ENCODE data around the gene MARCHF10.

Gene MARCHF10

DNA sequence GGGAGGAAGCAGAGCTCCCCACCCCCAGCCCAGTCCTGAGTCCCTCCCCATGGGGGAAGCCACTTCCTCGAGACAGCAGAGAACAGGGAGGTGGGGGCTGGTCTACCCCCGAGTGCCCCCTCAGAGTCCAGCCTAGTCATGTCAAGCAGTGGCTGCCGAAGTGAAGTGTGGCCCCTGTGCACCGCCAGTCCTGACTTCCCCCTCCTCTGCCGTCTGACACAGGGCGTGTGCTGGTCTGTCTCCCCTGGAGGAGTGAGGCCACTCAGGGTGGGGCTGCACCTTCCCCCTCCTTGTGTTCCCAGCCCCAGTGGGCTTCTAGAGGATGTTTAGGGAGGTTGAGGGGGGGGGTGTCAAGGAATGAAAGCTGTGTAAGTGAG lies 133.8 kb downstream of the MARCHF10 start:
- no peak for DNase-seq

DNA sequence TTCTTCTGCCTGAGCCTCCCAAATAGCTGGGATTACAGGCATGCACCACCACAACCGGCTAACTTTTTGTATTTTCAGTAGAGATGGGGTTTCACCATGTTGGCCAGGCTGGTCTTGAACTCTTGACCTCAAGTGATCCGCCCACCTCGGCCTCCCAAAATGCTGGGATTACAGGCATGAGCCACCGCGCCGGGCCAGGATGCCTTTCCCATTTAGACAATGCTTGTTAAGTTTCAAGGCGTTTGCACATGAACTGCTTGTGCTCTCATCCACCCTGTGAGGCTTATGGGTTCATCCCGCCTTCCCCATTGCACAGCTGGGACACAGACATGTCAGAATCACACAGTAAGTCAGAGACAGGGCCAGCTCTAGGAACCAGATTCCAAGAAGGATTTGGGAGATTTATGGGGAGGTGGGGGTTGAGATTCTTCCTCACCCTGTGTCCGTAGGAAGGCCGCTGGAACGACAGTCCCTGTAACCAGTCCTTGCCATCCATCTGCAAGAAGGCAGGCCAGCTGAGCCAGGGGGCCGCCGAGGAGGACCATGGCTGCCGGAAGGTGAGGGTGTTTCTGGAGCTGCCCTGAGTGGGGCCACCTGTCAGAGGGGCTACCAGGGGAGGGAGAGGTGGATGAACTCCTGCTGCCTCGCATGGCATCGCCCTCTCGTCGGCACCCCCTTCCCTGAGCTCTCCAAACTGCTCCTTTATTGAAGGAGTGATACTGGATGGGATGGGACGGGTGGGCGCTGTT lies 134.3 kb downstream of the MARCHF10 start:
- no peak for DNase-seq

DNA sequence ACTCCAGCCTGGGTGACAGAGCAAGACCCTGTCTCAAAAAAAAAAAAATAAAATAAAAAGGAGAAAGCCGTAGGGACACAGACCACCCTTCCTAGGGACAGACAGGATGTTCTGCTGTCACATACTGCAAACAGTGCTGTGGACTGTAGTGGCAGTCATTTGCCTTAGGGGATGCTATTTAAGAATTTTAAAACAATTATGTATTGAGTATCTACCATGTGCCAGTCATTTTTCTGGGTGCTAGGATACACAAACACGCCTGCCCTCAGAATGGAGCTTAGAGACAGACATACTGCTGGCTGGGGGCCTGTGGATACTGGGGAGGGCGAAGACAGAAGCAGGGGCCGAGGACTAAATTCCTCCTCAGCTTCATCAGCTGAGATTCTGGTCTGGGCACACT lies 135.2 kb downstream of the MARCHF10 start:
- DNase-seq, result no peak

DNA sequence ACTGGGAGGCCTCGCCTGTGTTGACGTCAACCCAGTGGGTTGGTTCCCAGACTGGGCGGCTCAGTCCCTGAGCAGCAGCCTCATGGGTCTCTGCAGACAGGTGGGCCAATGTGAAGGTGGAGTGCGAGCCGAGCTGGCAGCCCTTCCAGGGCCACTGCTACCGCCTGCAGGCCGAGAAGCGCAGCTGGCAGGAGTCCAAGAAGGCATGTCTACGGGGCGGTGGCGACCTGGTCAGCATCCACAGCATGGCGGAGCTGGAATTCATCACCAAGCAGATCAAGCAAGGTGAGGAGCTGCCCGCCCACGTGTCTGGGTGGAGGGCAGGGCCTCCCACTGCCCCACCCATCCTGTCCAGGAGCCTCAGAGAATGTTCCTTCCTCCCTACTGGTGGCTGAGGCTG lies 136.6 kb downstream of the MARCHF10 start:
- DNase-seq, result peak; percentile 25

DNA sequence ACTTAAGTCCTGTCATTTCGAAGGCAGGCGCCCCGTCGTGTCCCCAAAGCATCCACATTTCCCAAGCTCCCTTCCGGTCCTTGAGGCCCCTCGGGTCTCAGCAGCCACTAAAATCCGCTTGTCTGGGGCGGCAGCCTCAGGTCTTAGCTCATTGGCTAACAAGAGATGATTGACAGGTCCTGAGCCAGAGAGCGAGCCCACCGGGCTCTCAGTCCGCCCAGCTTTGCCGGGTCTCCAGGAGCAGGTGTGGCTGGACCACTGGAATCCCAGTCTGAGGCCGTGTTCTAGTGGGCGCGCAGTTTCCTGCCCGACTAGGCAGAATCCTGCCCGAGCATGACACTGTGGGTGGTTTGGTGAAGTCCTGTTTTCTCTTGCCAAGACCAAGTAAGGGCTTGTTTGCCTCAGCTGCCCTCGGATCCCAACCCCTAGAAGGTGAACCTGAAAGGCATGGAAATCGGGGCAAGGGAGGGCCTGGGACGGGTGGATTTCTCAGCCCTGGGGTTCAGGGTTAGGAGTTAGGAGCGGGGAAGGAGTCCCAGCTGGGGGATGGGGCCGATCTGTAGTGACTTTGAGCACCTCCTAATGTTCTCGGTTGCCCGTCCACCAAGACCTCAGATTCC lies 137.8 kb downstream of the MARCHF10 start:
- DNase-seq, result peak; percentile 16

GRCh38 chr17:62668091-62668804 lies 139.9 kb downstream of the MARCHF10 start:
- DNase-seq, result no peak

DNA sequence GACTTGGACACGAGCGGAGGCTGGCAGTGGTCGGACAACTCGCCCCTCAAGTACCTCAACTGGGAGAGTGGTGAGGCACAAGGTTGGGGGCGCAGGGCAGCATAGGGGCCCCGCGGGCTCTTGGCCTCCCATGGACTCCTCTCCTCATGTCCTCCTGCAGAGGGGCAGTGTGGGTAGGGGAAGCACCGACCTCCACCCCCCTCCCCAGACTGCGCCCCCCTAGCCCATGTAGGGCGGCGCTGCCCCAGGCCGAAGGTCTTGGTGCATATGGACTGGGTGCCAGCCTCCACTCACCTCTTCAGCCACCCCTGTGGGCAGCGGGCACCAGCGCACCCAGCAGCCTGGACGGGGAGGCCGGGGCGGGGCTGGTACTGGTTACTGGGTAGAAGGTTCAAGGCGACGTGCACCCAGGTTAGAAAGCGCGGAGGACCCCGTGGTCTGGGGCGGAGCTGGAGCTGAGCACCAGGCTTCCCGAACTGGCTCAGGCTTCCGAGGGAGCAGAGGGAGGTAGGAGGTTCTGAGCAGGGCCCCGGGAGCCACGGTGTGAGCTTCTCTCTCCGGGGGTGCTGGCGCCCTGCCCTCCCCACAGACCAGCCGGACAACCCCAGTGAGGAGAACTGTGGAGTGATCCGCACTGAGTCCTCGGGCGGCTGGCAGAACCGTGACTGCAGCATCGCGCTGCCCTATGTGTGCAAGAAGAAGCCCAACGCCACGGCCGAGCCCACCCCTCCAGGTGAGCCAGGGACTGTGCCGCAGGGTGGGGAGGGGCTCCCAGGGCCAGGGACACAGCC lies 141.1 kb downstream of the MARCHF10 start:
- DNase-seq, result no peak

- no peak for DNase-seq
These were observed 141.9 kb downstream of the MARCHF10 start for GRCh38 chr17:62666061-62666800.

DNA sequence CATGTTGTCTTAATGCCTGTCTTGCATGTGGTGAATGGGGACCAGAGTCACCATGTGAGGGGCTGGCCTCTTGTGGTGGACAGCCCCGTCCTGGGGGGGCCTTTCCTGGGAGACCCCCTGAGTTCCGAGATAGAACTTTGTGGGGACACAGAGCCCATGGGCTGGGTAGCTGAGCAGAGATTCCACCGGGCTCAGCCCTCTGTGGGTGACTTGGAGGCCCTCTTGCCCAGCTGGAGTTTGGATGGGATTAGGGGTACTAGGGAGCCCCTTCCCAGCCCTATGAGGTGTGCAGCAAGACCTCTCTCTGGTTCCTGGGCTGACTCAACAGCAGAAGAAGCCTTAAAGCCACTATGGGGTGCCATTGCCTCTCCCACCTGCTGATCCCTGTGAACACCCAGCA lies 142.5 kb downstream of the MARCHF10 start:
- DNase-seq, result no peak

GRCh38 chr17:62664336-62665120 lies 143.6 kb downstream of the MARCHF10 start:
- no peak for DNase-seq

DNA sequence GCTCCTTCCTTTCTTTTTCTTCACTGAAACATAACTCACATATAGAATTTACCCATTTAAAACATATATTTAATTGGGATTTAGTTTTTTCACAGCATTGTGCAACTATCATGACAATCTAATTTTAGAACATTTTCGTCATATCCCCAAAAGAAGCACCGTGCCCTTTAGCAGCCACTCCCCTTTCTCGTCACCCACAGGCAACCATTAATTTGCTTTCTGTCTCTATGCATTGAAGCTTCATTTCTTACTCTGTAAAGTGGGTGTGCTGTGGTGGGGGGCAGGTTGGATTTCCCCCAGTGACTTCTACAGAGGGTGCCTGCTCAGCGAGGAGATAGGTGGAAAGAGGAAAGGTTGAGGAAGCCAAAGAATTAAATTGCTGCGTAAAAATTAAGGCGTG lies 144.8 kb downstream of the MARCHF10 start:
- no peak for DNase-seq

DNA sequence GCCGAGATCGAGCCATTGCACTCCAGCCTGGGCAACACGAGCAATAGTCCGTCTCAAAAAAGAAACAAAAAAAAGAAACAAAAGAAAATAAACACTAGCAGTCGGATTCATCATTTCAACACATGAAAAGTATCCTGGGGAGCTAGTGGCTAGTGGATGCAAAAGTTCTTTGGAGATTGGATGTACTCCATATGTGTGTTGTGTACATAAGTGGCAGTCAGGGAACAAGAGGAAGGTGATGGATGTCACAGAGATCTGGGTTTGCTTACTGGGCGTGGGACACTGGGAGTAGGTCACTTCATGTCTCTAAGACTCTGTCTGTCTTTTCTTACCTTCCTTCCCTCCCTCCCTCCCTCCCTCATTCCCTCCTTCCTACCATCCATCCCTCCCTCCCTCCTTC lies 145.3 kb downstream of the MARCHF10 start:
- DNase-seq, result no peak

DNA sequence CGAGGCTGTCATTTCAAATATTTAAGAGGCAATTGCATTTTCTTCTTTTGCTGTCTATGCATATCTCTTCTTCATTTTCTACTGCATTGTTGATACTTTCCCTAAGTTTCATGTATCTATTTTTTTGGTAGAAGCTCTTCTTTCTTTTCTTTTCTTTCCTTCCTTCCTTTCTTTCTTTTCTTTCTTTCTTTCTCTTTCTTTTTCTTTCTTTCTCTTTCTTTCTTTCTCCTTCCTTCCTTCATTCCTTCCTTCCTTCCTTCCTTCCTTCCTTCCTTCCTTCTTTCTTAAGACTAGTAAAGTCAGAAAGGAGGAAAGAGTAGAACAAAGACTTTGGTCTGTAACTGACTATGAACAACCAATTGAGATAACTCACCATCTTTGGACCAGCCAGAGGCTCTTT lies 146.8 kb downstream of the MARCHF10 start:
- no peak for DNase-seq

GRCh38 chr17:62660629-62661118 lies 147.4 kb downstream of the MARCHF10 start:
- DNase-seq, result no peak

- DNase-seq, result no peak
These were observed 149.8 kb downstream of the MARCHF10 start for GRCh38 chr17:62658136-62658920.

- DNase-seq, result no peak
These were observed 150.4 kb downstream of the MARCHF10 start for GRCh38 chr17:62657690-62658089.

GRCh38 chr17:62657145-62657665 lies 150.9 kb downstream of the MARCHF10 start:
- DNase-seq, result no peak

- no peak for DNase-seq
These were observed 151.7 kb downstream of the MARCHF10 start for GRCh38 chr17:62656446-62656845.

GRCh38 chr17:62655656-62656055 lies 152.5 kb downstream of the MARCHF10 start:
- no peak for DNase-seq
